K562 (cell line): Measurements from ENCODE around the gene BRMS1. TPM values are rescaled to one million over a fixed set of nuclear protein-coding genes. Genes with fewer than 3 reads are reported as not detected.

Experiments used
- ATAC-seq: fragments of 200-7000 bp; cut with Tn5 transposase; 3 replicates; pipeline ENCODE4 v1.9.1; 2020; ENCODE audit warnings: moderate library complexity
- BruUV-seq: library from RNA; stranded (reverse); fragments of 400-500 nt; replicated peaks from 2 replicates; lab custom pipeline; 2021; lab: Mats Ljungman, UMichigan
- CTCF ChIA-PET: fragments of 300-600 bp; formaldehyde crosslinking; extraction: SDS; loops from one replicate; lab custom pipeline; 2021; ENCODE audit warnings: low intra/inter-chr PET ratio; lab: Yijun Ruan, JAX
- POLR2A ChIA-PET: fragments of 300-600, 350-650 bp; sonication (Branson Sonifier 250); formaldehyde crosslinking; extraction: SDS; loops from one replicate; lab custom pipeline; 2021; ENCODE audit warnings: antibody characterized with exemption, inconsistent platforms; lab: Yijun Ruan, JAX
- DNase-seq, 4 experiments: peaks; one replicate each; pipeline versions ENCODE4 v3.0.0 to v3.0.0-alpha.2; 2011 to 2018; ENCODE audit warnings: low spot score in 3 of 4, mixed read lengths in 3 of 4; ENCODE audit errors: extremely low read depth in 1 of 4
- FAIRE-seq: peaks from 2 replicates; lab custom pipeline; 2011; peaks lifted over from hg19 to GRCh38; lab: Jason Lieb, UNC
- H2AFZ ChIP-seq: 2 replicates; pipeline ENCODE4 v1.6.0; 2011; ENCODE audit warnings: low read depth, low read length, control low read depth, inconsistent platforms
- H3K27ac ChIP-seq: fragments of 200-600 bp; 3 replicates; pipeline ENCODE4 v1.8.0; 2011; ENCODE audit warnings: low read depth, mild to moderate bottlenecking, control low read depth, inconsistent platforms, low read length, moderate library complexity, mixed read lengths; ENCODE audit errors: extremely low read depth
- H3K27me3 ChIP-seq, 2 experiments: fragments of 300-600 bp in 1 of 2; 2 replicates in 1 of 2; 3 replicates in 1 of 2; pipeline versions ENCODE4 v1.6.0 to v1.8.0; 2011; ENCODE audit warnings: inconsistent platforms in 2 of 2, low read length in 2 of 2, mild to moderate bottlenecking in 1 of 2, mixed read lengths in 1 of 2, moderate library complexity in 1 of 2; ENCODE audit not compliant: control insufficient read depth in 2 of 2, insufficient read depth in 2 of 2
- H3K36me3 ChIP-seq: fragments of 300-600 bp; 3 replicates; pipeline ENCODE4 v1.8.0; 2011; ENCODE audit warnings: mild to moderate bottlenecking, low read length, inconsistent platforms; ENCODE audit not compliant: control insufficient read depth, insufficient read depth
- H3K4me1 ChIP-seq, 2 experiments: fragments of 200-600 bp in 1 of 2; replicated peaks in 1 of 2; 2 replicates in 1 of 2; 3 replicates in 1 of 2; pipeline versions ENCODE4 v1.5.1 to v1.8.0; 2011; ENCODE audit warnings: inconsistent platforms in 2 of 2, low read length in 2 of 2, mild to moderate bottlenecking in 1 of 2, mixed read lengths in 1 of 2, moderate library complexity in 1 of 2; ENCODE audit not compliant: control insufficient read depth in 2 of 2, insufficient read depth in 2 of 2
- H3K4me2 ChIP-seq: 2 replicates; pipeline ENCODE4 v1.6.1; 2011; ENCODE audit warnings: low read length, control low read depth, inconsistent platforms, mixed read lengths; ENCODE audit not compliant: insufficient read depth
- H3K4me3 ChIP-seq: fragments of 200-600 bp; sonication (generic), shearing (Covaris generic); 2 replicates; pipeline ENCODE4 v1.5.1; 2016; ENCODE audit warnings: control low read depth, inconsistent platforms
- H3K79me2 ChIP-seq: fragments of 200-600 bp; 3 replicates; pipeline ENCODE4 v1.8.0; 2011; ENCODE audit warnings: low read length, inconsistent platforms; ENCODE audit not compliant: control insufficient read depth, insufficient read depth
- H3K9ac ChIP-seq, 2 experiments: 2 replicates each; pipeline versions ENCODE4 v1.6.0 to v1.6.1; 2011; ENCODE audit warnings: low read depth in 2 of 2, low read length in 2 of 2, control low read depth in 1 of 2, inconsistent platforms in 1 of 2, mild to moderate bottlenecking in 1 of 2, mixed read lengths in 1 of 2; ENCODE audit not compliant: insufficient read depth in 1 of 2
- H3K9me1 ChIP-seq: one replicate; pipeline ENCODE4 v1.6.0; 2011; ENCODE audit warnings: inconsistent platforms, mild to moderate bottlenecking, low read length, moderate library complexity; ENCODE audit not compliant: control insufficient read depth, insufficient read depth
- H3K9me3 ChIP-seq: replicated peaks from 2 replicates; pipeline ENCODE4 v1.5.1; 2011; ENCODE audit warnings: low read depth, low read length, inconsistent platforms; ENCODE audit not compliant: control insufficient read depth, insufficient read depth
- H4K20me1 ChIP-seq: replicated peaks from 2 replicates; pipeline ENCODE4 v1.6.1; 2011; ENCODE audit warnings: low read length, inconsistent platforms, mixed read lengths; ENCODE audit not compliant: control insufficient read depth, insufficient read depth
- CREM ChIP-seq: IDR thresholded peaks from 2 replicates; pipeline ENCODE4 v1.6.1; 2014; ENCODE audit warnings: antibody characterized with exemption, low read depth
- ESRRB ChIP-seq: fragments of 250-450 bp; sonication (Bioruptor Pico); IDR thresholded peaks from 2 replicates; pipeline ENCODE4 v1.5.0; 2020; ENCODE audit warnings: mild to moderate bottlenecking, moderate library complexity, borderline replicate concordance
- FOXJ2 ChIP-seq: fragments of 200-800 bp; sonication (Bioruptor generic); IDR thresholded peaks from 2 replicates; pipeline ENCODE4 v1.6.1; 2016; ENCODE audit warnings: missing genetic modification characterization, missing compliant biosample characterization
- HOMEZ ChIP-seq: fragments of 250-450 bp; sonication (Bioruptor Pico); IDR thresholded peaks from 2 replicates; pipeline ENCODE4 v1.4.0; 2020; ENCODE audit warnings: mild to moderate bottlenecking, moderate library complexity
- ID3 ChIP-seq, 2 experiments: fragments of 250-450 bp in 1 of 2; fragments of 450-650 bp in 1 of 2; sonication (Bioruptor Pico) in 1 of 2; IDR thresholded peaks; 2 replicates each; pipeline versions ENCODE4 v1.6.1 to v1.8.0; 2016 to 2021; ENCODE audit warnings: mild to moderate bottlenecking in 2 of 2, moderate library complexity in 2 of 2, missing compliant biosample characterization in 1 of 2, missing genetic modification characterization in 1 of 2
- KLF16 ChIP-seq: IDR thresholded peaks from 2 replicates; pipeline ENCODE4 v1.6.1; 2016; ENCODE audit warnings: antibody characterized with exemption
- MEF2D ChIP-seq: conservative IDR thresholded peaks from 2 replicates; pipeline ENCODE4 v1.6.1; 2016; ENCODE audit warnings: low read depth, missing genetic modification characterization, missing compliant biosample characterization
- MTA2 ChIP-seq: fragments of 450-650 bp; IDR thresholded peaks from 2 replicates; pipeline ENCODE4 v1.6.1; 2016; ENCODE audit warnings: low read depth
- NBN ChIP-seq: fragments of 450-650 bp; IDR thresholded peaks from 2 replicates; pipeline ENCODE4 v1.6.1; 2016; ENCODE audit warnings: low read depth, mild to moderate bottlenecking
- PTBP1 ChIP-seq: fragments of 200-400 bp; formaldehyde crosslinking; IDR thresholded peaks from 2 replicates; pipeline ENCODE4 v1.6.1; 2017; ENCODE audit warnings: low read depth, low read length
- STAG1 ChIP-seq: sonication (generic); formaldehyde crosslinking; IDR thresholded peaks from 2 replicates; pipeline ENCODE4 v1.5.0; 2020; ENCODE audit warnings: missing genetic modification reagents, borderline replicate concordance
- THRAP3 ChIP-seq: fragments of 450-650 bp; IDR thresholded peaks from 2 replicates; pipeline ENCODE4 v1.6.1; 2016; ENCODE audit warnings: mild to moderate bottlenecking, inconsistent platforms, borderline replicate concordance
- WHSC1 ChIP-seq: IDR thresholded peaks from one replicate; pipeline ENCODE4 v1.6.1; 2012; ENCODE audit warnings: low read length, control low read depth, inconsistent platforms
- YY1 ChIP-seq, 3 experiments: IDR thresholded peaks; 2 replicates each; pipeline ENCODE4 v1.6.1; 2011; ENCODE audit warnings: low read length in 2 of 3, mild to moderate bottlenecking in 2 of 3, moderate library complexity in 2 of 3, borderline replicate concordance in 1 of 3, control low read depth in 1 of 3, low read depth in 1 of 3; ENCODE audit not compliant: insufficient read depth in 3 of 3, insufficient replicate concordance in 2 of 3, control insufficient read depth in 1 of 3, insufficient read length in 1 of 3; ENCODE audit errors: extremely low read depth in 1 of 3
- ZNF551 ChIP-seq: fragments of 250-450 bp; sonication (Bioruptor Pico); IDR thresholded peaks from 2 replicates; pipeline ENCODE4 v1.5.0; 2021; ENCODE audit warnings: mild to moderate bottlenecking, moderate library complexity
- WGBS: fragments of 100-300 bp; shearing (Covaris generic); methylation state at CpG from one replicate; pipeline ENCODE4 v1.1.6; 2016; ENCODE audit warnings: low coverage, mixed read lengths; ENCODE audit not compliant: insufficient coverage; ENCODE audit errors: missing lambda C conversion rate; 5-methylcytosine and 5-hydroxymethylcytosine counted together
- in situ Hi-C: fragments of 300-500 bp; cut with MboI; formaldehyde crosslinking; loops from 4 replicates; pipeline ENCODE4 v1.15.0; 2018; ENCODE audit warnings: inconsistent platforms, mixed read lengths
- intact Hi-C: fragments of 100-400 bp; cut with micrococcal nuclease; formaldehyde crosslinking; loops from 2 replicates; pipeline ENCODE4 v1.14.2; 2022
- polyA plus RNA-seq, 8 experiments: library from polyadenylated mRNA; depleted of rRNA in 4 of 8; stranded (reverse) in 5 of 8; unstranded in 3 of 8; fragments of >200 nt; fragmentation: Nextera tagmentation in 2 of 8; fragmentation: Illumina TruSeq in 1 of 8; extraction: Ambion mirVana in 2 of 8; extraction: Trizol in 1 of 8; gene quantifications; 2 replicates each; pipeline versions ENCODE4 v1.2.1 to v1.2.3, GENCODE V29; 2011 to 2014; ENCODE audit warnings: inconsistent platforms in 1 of 8, missing spikeins in 1 of 8
- total RNA-seq, 7 experiments: library from RNA; depleted of rRNA in 6 of 7; stranded (reverse); fragments of >200 nt in 6 of 7; fragmentation: Illumina TruSeq in 2 of 7; extraction: Trizol in 2 of 7; gene quantifications; 2 replicates each; pipeline versions ENCODE4 v1.2.1 to v1.2.3, GENCODE V29; 2011 to 2021; ENCODE audit warnings: low replicate concordance in 1 of 7
- TF ChIP-seq, protein P1 (sequence below): sonication (generic); formaldehyde crosslinking; IDR thresholded peaks from 2 replicates; pipeline ENCODE4 v1.8.0; 2022; ENCODE audit warnings: mild to moderate bottlenecking, missing genetic modification reagents

Gene BRMS1
- total and polyA plus RNA-seq, 9 of the 15 experiments (the other 6 are each of a cell fraction or from before 2014, with no cell fraction given) = 2.2 to 78.8 (median 33.4) TPM

DNA sequence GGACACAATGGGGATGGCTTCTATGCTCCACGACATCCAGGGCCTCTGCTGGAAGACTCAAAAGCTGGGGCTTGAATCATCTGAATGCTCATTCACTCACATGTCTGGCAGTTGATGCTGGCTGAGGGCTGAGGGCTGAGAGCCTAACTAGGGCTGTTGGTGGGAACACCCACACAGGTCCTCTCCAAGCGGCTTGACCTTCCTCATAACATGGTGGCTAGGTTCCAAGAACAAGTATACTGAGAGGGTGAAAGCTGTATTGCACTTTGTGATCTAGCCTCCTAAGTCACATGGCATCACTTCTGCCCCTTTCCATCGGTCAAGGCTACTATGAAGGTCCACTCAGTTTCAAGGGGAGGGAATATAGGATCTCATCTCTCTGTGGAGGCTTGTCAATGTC, 45.7 kb downstream of the BRMS1 start:
- Histone ChIP-seq H3K27me3 (peaks cover 0 to 8% of the 10 kb centered on the region in 2 experiments; a peak in 2 of 5 replicates), H3K79me2 (no peaks in the 10 kb centered on the region)
- intact Hi-C loops = no loop called here
- no peak for TF ChIP-seq ZNF551 (CRISPR knock-in tag)
- TF ChIP-seq, protein P1, sequence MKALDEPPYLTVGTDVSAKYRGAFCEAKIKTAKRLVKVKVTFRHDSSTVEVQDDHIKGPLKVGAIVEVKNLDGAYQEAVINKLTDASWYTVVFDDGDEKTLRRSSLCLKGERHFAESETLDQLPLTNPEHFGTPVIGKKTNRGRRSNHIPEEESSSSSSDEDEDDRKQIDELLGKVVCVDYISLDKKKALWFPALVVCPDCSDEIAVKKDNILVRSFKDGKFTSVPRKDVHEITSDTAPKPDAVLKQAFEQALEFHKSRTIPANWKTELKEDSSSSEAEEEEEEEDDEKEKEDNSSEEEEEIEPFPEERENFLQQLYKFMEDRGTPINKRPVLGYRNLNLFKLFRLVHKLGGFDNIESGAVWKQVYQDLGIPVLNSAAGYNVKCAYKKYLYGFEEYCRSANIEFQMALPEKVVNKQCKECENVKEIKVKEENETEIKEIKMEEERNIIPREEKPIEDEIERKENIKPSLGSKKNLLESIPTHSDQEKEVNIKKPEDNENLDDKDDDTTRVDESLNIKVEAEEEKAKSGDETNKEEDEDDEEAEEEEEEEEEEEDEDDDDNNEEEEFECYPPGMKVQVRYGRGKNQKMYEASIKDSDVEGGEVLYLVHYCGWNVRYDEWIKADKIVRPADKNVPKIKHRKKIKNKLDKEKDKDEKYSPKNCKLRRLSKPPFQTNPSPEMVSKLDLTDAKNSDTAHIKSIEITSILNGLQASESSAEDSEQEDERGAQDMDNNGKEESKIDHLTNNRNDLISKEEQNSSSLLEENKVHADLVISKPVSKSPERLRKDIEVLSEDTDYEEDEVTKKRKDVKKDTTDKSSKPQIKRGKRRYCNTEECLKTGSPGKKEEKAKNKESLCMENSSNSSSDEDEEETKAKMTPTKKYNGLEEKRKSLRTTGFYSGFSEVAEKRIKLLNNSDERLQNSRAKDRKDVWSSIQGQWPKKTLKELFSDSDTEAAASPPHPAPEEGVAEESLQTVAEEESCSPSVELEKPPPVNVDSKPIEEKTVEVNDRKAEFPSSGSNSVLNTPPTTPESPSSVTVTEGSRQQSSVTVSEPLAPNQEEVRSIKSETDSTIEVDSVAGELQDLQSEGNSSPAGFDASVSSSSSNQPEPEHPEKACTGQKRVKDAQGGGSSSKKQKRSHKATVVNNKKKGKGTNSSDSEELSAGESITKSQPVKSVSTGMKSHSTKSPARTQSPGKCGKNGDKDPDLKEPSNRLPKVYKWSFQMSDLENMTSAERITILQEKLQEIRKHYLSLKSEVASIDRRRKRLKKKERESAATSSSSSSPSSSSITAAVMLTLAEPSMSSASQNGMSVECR (CRISPR knock-in tag) = no peak
- TF ChIP-seq ESRRB (CRISPR knock-in tag) = no peak
- TF ChIP-seq MTA2 = no peak
- TF ChIP-seq ID3 (CRISPR knock-in tag; IDR thresholded peaks at IDR 0.05) = no peak
- no peak for TF ChIP-seq ID3 (tag; IDR thresholded peaks at IDR 0.05)
- TF ChIP-seq PTBP1 = no peak
- no peak for TF ChIP-seq WHSC1
- no peak for TF ChIP-seq THRAP3
- no peak for TF ChIP-seq HOMEZ (CRISPR knock-in tag)
- TF ChIP-seq CREM = no peak
- TF ChIP-seq STAG1 (CRISPR knock-in tag) = no peak
- TF ChIP-seq MEF2D (tag) = no peak
- TF ChIP-seq YY1 (IDR thresholded peaks at IDR 0.05; ENCODE audit: borderline replicate concordance in 1 of 3, control insufficient read depth in 1 of 3, extremely low read depth in 1 of 3, insufficient read depth in 3 of 3, insufficient read length in 1 of 3, insufficient replicate concordance in 2 of 3, low read depth in 1 of 3, low read length in 2 of 3) = no peak
- TF ChIP-seq NBN = no peak
- TF ChIP-seq FOXJ2 = no peak
- no peak for TF ChIP-seq KLF16
- TF ChIP-seq, all 486 proteins: peak for 0
- Histone ChIP-seq H4K20me1 (no peaks in the 10 kb centered on the region), H3K4me1 (peaks cover 0 to 22% of the 10 kb centered on the region in 2 experiments; a peak in 1 of 5 replicates), H3K4me2 (no peak overlapping the region), H3K4me3 (no peak overlapping the region), H3K36me3 (no peaks in the 10 kb centered on the region), H2AFZ (no peak overlapping the region; the same call in 1 of the 2 replicates), H3K9ac (peak overlapping the region in 1 of 2 experiments; percentile 48; a peak in 1 of 4 replicates), H3K9me1 (peaks cover 3% of the 10 kb centered on the region), H3K9me3 (no peaks in the 10 kb centered on the region), H3K27ac (no peak overlapping the region)
- CTCF ChIA-PET = no interaction called here
- DNase-seq = no peak
- no TSS peak for BruUV-seq
- FAIRE-seq = peak; percentile 35
- in situ Hi-C loops = no loop called here
- WGBS = 0% methylated on average over 3 of the region's 3 CpGs
- POLR2A ChIA-PET = interaction anchor here (4.3 kb wide), 1 partner anchor 11 kb away, joined by 18 read pairs; the partner anchor contains the start of gene YIF1A
- peak; percentile 37; the same call in 1 of the 3 replicates for ATAC-seq
